Stimulated activated CD4-positive, alpha-beta T cell treated with anti-CD3 and anti-CD28 coated beads, Interleukin-1b, Interleukin-23, amount 100 ng/mL, for 4 hours (primary cell): Measurements from ENCODE around the gene NMNAT2.
"Not testable (repeated sequence)": the region's sequence is repeated elsewhere in the genome, so short reads cannot be mapped to it uniquely, and the experiment has no call there.

Experiments
- DNase-seq, 2 donors: peaks; one replicate each; pipeline ENCODE4 v3.0.0-alpha.2; 2020; ENCODE audit warnings: low read depth in 2 of 2

The NMNAT2 gene

GRCh38 chr1:183262628-183263200 lies 155.5 kb downstream of the NMNAT2 start:
- DNase-seq, result no peak

DNA sequence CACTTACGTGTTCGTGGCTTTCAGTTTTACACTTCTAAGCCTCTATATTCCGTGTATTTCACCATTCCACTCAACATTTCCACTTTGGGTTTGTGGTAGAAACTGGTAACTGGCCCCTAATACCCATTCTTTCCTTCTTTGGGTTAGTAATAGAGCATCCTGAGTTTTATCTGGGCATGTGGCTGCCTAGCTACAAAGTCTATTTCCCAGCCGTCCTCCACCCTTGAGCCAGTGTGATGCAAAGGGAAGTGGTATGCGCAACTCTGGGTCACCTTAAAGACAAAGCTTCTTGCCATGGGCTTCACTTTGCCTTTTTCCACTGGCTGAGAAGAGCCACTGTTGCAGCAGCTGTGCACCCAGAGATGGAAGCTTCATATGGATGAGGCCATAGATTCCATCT lies 158.3 kb downstream of the NMNAT2 start:
- no peak for DNase-seq

- DNase-seq, result no peak
Observed at GRCh38 chr1:183255073-183255472, 163.1 kb downstream of the NMNAT2 start.

DNA sequence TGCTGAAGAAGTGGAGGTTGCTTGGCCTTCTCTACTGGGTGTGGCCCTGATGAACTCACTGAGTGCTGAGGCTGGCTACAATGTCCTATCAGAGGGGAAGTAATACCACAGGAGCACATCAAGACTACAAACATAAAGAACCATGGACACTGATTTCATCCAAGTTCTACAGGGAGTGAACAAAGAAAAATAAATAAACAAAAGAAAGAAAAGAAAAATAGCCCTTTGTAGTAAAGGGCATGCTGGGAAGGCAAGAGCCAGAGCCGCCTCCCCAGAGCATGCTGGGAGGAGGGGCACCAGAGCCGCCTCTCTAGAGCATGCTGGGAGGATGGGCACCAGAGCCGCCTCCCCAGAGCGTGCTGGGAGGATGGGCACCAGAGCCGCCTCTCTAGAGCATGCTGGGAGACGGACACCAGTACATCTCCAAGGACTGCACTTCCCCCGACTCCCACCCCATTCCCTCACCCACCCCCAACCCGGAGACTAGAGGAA lies 166.2 kb downstream of the NMNAT2 start:
- no peak for DNase-seq

DNA sequence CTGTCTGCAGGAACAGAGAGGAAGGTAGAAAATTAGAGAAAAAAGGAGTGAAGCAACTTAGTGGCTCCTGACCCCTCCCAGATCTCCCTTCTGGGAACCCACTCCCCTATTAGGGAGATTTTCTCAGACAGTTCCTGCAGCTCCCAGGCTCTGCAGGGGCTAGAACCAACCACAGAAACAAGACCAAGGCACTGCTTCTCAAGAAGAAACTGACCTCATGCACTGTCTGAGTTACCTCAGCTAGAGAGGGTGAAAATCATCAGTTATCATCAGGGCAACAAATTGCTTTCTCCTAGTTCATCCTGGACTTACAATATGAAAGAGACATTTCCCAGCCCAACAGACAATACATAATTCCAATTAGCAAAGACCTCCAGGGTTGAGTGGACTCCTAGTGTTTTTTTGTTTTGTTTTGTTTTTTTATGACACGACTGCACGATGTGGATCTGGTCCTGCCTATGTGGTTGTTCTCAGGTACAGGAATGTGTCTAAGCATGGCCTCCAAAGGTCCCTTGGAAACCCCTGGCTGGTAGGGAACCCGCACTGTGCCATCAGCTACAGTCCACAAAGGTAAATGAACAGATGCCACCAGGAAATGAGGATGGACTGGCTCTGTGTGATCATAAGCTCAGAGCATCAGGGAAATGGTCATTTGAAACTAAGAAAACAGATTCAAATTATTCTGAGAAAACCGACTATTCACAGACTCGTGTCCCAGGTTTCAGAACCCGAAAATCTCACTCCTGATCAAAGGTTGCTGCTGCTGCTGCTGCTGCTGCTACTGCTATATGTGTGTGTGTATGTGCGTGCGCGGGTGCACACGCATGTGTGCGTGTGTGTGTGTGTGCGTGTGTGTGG lies 166.8 kb downstream of the NMNAT2 start:
- DNase-seq, result no peak

DNA sequence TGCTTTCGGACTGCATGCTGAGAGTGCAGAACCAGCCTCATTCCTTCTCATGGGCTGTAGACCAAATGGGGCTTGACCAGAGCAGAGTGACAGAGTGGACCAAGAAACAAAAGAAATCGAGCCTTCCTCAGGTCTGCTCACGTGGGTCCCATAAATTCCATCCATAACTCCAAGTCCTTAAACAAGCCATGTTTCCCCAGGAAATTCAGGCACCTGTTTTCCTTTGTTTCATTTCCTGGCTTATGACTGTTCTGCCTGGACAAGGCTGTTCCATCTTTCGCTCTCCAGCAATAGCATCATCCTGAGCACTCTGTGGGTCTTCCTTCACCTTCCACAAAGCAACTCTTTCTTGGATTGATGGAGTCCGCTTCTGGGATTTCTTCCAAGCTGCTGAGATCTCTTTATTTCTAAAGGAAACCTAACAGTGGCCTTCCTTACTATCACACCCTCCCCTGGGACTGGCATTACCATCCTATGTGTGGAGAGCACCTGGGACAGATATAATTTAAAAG lies 168.2 kb downstream of the NMNAT2 start:
- DNase-seq, result no peak

GRCh38 chr1:183248989-183249691 lies 169.0 kb downstream of the NMNAT2 start:
- no peak for DNase-seq

GRCh38 chr1:183247931-183248330 lies 170.2 kb downstream of the NMNAT2 start:
- DNase-seq, result no peak

GRCh38 chr1:183247484-183247883 lies 170.7 kb downstream of the NMNAT2 start:
- DNase-seq, result no peak

GRCh38 chr1:183247066-183247465 lies 171.1 kb downstream of the NMNAT2 start:
- DNase-seq, result no peak

DNA sequence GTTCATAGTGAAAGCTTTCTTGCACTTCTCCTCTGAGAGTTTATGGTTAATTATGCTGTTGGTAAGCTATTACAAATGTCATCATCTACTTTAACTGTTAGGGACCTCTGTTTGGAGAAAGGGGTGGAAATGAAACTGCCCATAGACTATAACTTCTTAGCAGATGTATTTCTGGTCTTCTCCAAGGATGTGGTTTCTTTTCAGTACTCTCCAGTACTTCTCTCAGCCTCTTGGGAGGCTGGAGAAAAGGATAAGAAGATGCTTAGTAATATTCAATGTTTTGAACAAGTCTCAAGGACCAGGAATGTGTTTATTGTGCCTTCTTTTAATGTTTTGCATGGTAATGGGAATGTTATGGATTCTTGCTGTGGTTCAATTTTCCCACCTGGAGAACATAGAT lies 171.7 kb downstream of the NMNAT2 start:
- no peak for DNase-seq

DNA sequence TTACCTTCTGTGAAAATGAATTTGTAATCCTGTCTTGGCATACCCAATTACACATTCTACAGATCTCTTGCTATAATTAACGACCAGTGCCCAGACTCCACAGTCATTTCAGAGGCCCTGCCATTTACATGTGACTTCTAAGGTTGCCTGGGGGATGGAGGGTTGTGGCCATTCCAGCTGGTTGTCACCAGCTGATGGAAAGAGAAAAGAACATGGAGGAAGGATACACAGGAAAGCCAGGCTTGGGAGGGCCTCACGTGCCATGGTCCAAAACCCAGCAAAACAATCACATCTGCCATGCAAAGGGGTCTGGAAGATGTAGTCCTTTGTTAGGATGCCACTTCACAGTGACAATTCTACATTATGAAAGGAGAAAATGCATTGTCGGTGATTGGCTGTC lies 172.8 kb downstream of the NMNAT2 start:
- no peak for DNase-seq

DNA sequence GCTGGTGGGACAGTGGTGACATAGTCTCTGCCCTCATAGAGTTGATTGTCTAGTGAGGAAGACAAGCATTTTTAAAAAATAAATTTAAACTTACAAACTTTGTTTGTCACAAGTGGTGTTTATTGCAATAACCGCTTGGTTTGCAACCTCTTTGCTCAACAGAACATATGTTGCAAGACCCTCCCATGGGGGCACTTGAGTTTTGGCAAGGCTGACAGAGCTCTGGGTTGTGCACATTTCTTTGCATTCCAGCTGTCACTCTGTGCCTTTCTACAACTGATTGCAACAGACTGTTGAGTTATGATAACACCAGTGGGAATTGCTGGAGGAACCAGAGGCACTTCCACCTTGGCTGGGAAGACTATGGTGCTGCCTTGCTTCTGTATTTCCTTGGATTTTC lies 173.7 kb downstream of the NMNAT2 start:
- DNase-seq, result no peak

DNA sequence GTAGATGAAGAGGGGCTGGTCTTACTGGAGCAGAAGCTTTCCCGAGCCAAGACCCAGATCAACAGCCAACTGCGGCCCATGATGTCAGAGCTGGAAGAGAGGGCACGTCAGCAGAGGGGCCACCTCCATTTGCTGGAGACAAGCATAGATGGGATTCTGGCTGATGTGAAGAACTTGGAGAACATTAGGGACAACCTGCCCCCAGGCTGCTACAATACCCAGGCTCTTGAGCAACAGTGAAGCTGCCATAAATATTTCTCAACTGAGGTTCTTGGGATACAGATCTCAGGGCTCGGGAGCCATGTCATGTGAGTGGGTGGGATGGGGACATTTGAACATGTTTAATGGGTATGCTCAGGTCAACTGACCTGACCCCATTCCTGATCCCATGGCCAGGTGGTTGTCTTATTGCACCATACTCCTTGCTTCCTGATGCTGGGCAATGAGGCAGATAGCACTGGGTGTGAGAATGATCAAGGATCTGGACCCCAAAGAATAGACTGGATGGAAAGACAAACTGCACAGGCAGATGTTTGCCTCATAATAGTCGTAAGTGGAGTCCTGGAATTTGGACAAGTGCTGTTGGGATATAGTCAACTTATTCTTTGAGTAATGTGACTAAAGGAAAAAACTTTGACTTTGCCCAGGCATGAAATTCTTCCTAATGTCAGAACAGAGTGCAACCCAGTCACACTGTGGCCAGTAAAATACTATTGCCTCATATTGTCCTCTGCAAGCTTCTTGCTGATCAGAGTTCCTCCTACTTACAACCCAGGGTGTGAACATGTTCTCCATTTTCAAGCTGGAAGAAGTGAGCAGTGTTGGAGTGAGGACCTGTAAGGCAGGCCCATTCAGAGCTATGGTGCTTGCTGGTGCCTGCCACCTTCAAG lies 174.8 kb downstream of the NMNAT2 start:
- DNase-seq, result no peak

DNA sequence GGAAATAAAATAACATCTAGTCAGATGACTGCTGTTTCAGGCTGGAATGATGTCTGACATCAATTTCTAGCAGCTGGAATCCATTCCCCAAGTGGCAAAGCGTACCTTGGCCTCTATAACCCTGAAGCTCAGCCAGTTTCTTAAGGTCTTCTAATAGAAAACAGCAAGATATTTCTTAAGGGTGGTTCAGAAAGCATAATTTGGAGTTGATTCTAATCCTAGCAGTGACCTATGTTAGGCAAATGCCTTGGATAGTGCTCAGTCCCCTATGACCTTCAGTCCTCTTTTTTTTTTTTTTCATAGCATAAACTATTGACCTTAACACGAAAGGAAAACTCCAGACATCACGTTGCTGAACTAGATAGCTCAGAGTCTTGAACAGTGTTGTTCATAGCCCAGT lies 175.6 kb downstream of the NMNAT2 start:
- DNase-seq, result no peak

DNA sequence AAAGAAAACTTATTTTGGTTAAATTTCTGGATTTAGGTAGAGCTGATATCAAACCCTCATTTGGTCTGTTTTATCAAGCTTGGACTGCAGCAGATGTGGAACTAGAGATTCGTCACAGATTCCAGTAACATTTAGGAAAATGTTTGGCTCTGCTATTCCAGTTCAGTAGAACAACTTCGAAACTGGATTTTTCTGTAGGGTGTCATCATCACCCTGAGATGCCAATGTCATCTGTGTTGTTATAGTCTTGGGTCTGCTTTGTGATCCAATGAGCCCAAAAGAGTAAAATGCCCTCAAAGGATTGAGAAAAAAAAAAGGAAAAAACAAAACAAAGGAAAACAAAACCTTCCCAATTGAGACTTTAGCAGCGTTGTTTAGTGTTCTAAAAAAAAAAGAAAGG lies 176.7 kb downstream of the NMNAT2 start:
- DNase-seq, result no peak

DNA sequence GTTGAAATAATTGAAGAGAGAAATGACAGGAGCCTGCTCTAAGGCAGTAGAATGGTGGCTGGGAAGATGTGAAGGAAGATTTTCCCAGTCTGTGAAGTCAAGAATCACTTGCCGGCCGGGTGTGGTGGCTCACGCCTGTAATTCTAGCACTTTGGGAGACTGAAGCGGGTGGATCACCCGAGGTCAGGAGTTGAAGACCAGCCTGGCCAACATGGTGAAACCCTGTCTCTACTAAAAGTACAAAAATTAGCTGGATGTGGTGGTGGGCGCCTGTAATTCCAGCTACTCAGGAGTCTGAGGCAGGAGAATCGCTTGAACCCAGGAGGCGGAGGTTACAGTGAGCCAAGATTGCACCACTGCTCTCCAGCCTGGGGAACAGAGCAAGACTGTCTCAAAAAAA lies 177.3 kb downstream of the NMNAT2 start:
- DNase-seq, result not testable (repeated sequence)

DNA sequence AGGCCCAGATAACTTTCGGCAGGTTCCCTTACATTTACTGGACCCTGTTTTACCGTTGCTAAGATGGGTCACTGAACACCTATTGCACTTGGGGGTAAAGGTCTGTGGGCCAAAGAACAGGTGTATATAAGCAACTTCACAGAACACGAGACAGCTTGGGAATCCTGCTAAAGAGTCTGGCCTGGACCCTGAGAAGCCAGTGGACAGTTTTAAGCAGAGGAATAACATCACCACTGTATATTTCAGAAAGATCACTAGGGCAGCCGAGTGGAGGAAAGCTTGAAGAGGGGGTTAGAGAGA lies 177.7 kb downstream of the NMNAT2 start:
- no peak for DNase-seq

- DNase-seq, result no peak
Observed at GRCh38 chr1:183239793-183240525, 178.2 kb downstream of the NMNAT2 start.

DNA sequence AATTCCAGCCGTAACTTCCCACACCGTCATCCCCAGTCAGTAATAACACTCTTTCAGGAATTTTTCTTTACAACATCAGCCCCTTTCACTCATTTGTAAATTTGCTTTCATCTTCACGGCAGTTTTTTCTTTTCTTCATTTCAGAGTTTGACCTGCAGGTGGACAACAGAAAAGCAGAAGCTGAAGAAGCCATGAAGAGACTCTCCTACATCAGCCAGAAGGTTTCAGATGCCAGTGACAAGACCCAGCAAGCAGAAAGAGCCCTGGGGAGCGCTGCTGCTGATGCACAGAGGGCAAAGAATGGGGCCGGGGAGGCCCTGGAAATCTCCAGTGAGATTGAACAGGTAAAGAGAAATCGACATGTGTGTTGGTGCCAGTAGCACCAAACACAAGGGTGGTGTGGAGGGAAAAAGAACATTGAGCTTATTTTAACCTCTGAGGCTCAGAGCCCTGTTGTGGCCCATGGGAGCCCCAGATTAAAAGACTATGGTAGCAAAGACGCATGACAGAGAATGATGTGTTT lies 178.9 kb downstream of the NMNAT2 start:
- no peak for DNase-seq

DNA sequence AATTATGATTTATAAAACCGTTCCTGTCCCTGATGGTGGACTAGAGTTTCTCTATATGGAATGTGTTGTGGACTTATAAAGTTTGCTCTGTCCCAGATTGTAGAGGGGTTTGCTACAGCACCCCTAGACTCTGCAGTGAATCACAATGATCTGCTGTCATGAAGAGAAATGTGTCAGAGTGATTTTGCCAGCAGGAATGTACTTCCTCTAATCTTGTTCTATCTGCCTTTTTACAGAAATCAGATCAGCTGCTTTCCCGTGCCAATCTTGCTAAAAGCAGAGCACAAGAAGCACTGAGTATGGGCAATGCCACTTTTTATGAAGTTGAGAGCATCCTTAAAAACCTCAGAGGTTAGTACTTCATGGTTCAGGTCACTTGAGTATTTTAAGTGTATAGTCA lies 180.1 kb downstream of the NMNAT2 start:
- no peak for DNase-seq
